ENCODE results near the gene NTN3.

NTN3 gene

DNA sequence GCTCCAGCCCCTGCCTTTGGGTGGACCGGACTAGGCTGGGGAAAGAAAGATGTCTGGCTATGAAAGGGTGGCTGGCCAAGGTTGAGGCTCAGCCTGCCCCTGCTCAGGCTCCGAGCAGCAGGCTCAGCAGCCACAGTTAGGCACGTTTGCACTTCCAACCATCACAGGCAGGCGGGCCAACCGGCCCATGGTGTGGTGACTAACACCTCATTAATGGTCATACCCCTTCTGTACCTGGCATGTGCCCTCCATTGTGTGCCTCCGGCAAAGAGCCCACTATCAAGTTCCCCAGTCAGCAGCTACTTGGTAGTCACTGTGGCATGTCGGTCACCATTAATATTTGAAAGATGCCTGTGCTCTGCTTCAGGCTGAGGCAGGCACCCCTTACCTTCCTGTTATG, 10.6 kb downstream of the NTN3 start:
- Histone ChIP-seq H2AFZ (ENCODE audit: low read length) (no peak overlapping the region), H3K4me2 (ENCODE audit: low read depth, low read length) (no peak overlapping the region), H3K9me3 (replicated peaks; ENCODE audit: insufficient read depth, low read length) (no peaks in the 10 kb centered on the region), H3K9me2 (replicated peaks; ENCODE audit: insufficient read depth, low read length) (no peaks in the 10 kb centered on the region), H3K27me3 (replicated peaks; ENCODE audit: insufficient read depth, low read length) (no peaks in the 10 kb centered on the region), H3K36me3 (replicated peaks; ENCODE audit: insufficient read depth, low read length) (no peaks in the 10 kb centered on the region), H3K9ac (ENCODE audit: low read length) (no peak overlapping the region), H3K4me3 (ENCODE audit: low read length) (no peak overlapping the region), H3K79me2 (ENCODE audit: low read length) (peaks cover 16% of the 10 kb centered on the region; the same call in 1 of the 2 replicates), H3F3A (ENCODE audit: insufficient read depth, low read length) (no peaks in the 10 kb centered on the region), H3K4me1 (ENCODE audit: low read length) (no peaks in the 10 kb centered on the region), H3K27ac (ENCODE audit: low read length) (no peak overlapping the region), H4K20me1 (ENCODE audit: insufficient read depth, low read length) (no peaks in the 10 kb centered on the region)
- DNase-seq = no peak
- TF ChIP-seq EZH2phosphoT487 (IDR thresholded peaks at IDR 0.05; ENCODE audit: low read length) = no peak
- no peak for TF ChIP-seq CTCF (IDR thresholded peaks at IDR 0.05; ENCODE audit: low read length)
- TF ChIP-seq EZH2 (optimal IDR thresholded peaks at IDR 0.05; ENCODE audit: low read depth, low read length) = no peak

GRCh38 chr16:2482249-2482648, 11.2 kb downstream of the NTN3 start:
- Histone ChIP-seq H3K4me2 (ENCODE audit: low read depth, low read length) (no peak overlapping the region), H3K79me2 (ENCODE audit: low read length) (peaks cover 13% of the 10 kb centered on the region; the same call in 1 of the 2 replicates), H3K9me2 (replicated peaks; ENCODE audit: insufficient read depth, low read length) (no peaks in the 10 kb centered on the region), H3K36me3 (replicated peaks; ENCODE audit: insufficient read depth, low read length) (no peaks in the 10 kb centered on the region), H4K20me1 (ENCODE audit: insufficient read depth, low read length) (no peaks in the 10 kb centered on the region), H3K4me1 (ENCODE audit: low read length) (no peaks in the 10 kb centered on the region), H3F3A (ENCODE audit: insufficient read depth, low read length) (no peaks in the 10 kb centered on the region), H2AFZ (ENCODE audit: low read length) (no peak overlapping the region), H3K9me3 (replicated peaks; ENCODE audit: insufficient read depth, low read length) (no peaks in the 10 kb centered on the region), H3K27me3 (replicated peaks; ENCODE audit: insufficient read depth, low read length) (no peaks in the 10 kb centered on the region), H3K4me3 (ENCODE audit: low read length) (no peak overlapping the region), H3K27ac (ENCODE audit: low read length) (no peak overlapping the region), H3K9ac (ENCODE audit: low read length) (no peak overlapping the region)
- no peak for DNase-seq
- no peak for TF ChIP-seq EZH2phosphoT487 (IDR thresholded peaks at IDR 0.05; ENCODE audit: low read length)

DNA sequence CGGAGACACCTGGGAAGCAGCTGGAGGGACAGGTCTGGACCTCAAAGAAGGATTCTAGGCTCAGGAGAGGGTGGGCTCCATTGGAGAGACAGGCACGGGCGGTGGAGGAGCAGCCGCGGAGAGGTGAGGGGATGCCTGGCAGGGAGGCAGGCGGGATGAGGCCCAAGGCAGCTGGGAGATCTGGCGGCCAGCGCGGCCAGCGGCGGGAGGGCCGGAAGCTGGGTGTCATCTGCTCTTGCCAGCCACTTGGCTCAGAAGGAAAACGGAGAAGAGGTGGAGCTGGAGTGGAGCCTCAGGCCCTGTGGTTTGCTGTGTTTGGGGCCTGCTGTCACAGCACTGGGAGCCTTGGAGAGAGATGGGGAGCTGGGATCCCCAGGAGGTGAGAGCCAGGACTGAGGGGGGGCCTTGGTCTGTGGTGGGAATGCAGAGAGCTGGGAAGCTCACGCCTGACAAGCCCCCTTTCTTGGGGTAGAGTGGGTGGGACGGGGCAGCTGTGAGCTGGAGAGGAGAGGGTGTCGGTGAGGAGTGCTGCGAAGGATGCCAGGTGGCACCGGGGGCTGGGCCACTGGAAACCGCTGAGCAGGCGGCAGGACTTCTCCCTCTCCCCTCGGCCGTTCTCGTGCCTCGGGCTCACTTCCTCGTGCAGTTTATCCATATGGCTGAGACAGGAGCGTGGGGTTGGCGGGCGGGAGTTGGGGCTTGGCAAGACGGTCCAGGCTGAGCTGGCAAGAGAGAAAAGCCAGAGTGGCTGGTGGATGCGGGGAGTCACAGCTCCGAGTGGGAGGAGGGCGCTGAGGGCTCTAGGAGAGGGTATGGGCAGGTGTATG, 11.8 kb downstream of the NTN3 start:
- H3F3A ChIP-seq (ENCODE audit: insufficient read depth, low read length) = no peaks in the 10 kb centered on the region
- no peaks in the 10 kb centered on the region for H3K9me2 ChIP-seq (replicated peaks; ENCODE audit: insufficient read depth, low read length)
- no peaks in the 10 kb centered on the region for H3K27me3 ChIP-seq (replicated peaks; ENCODE audit: insufficient read depth, low read length)
- no peak overlapping the region for H3K4me3 ChIP-seq (ENCODE audit: low read length)
- H3K27ac ChIP-seq (ENCODE audit: low read length) = no peak overlapping the region
- no peaks in the 10 kb centered on the region for H3K36me3 ChIP-seq (replicated peaks; ENCODE audit: insufficient read depth, low read length)
- TF ChIP-seq EZH2 (optimal IDR thresholded peaks at IDR 0.05; ENCODE audit: low read depth, low read length) (no peak), EZH2phosphoT487 (IDR thresholded peaks at IDR 0.05; ENCODE audit: low read length) (no peak), CTCF (IDR thresholded peaks at IDR 0.05; ENCODE audit: low read length) (no peak)
- no peaks in the 10 kb centered on the region for H4K20me1 ChIP-seq (ENCODE audit: insufficient read depth, low read length)
- H3K9me3 ChIP-seq (replicated peaks; ENCODE audit: insufficient read depth, low read length) = no peaks in the 10 kb centered on the region
- H3K79me2 ChIP-seq (ENCODE audit: low read length) = peaks cover 7% of the 10 kb centered on the region; the same call in 1 of the 2 replicates
- no peak for DNase-seq
- no peak overlapping the region for H2AFZ ChIP-seq (ENCODE audit: low read length)
- no peaks in the 10 kb centered on the region for H3K4me1 ChIP-seq (ENCODE audit: low read length)
- H3K9ac ChIP-seq (ENCODE audit: low read length) = no peak overlapping the region
- H3K4me2 ChIP-seq (ENCODE audit: low read depth, low read length) = no peak overlapping the region

Data from MM.1S (cell line).